GM12878 (cell line): Measurements from ENCODE around the gene PKN2. TPM values are rescaled to one million over a fixed set of nuclear protein-coding genes. Genes with fewer than 3 reads are reported as not detected.

Experiments
- ATAC-seq: fragments of 200-7000 bp; cut with Tn5 transposase; 3 replicates; pipeline ENCODE4 v1.9.1; 2020; ENCODE audit warnings: mild to moderate bottlenecking, moderate library complexity
- BruUV-seq: library from RNA; stranded (reverse); fragments of 400-500 nt; replicated peaks from 2 replicates; lab custom pipeline; 2021; lab: Mats Ljungman, UMichigan
- CTCF ChIA-PET: fragments of 300-600 bp; sonication (Branson Sonifier 250); formaldehyde crosslinking; extraction: SDS; loops from one replicate; lab custom pipeline; 2021; ENCODE audit warnings: inconsistent platforms; lab: Yijun Ruan, JAX
- POLR2A ChIA-PET: fragments of 350-600 bp; formaldehyde crosslinking; extraction: SDS; loops from one replicate; lab custom pipeline; 2021; ENCODE audit warnings: inconsistent platforms; lab: Charles Lee
- RAD21 ChIA-PET: fragments of 300-600 bp; sonication (Branson Sonifier 250); formaldehyde crosslinking; loops from one replicate; lab custom pipeline; 2023; ENCODE audit warnings: antibody characterized with exemption; ENCODE audit not compliant: unreplicated experiment; lab: Charles Lee
- SMC1A ChIA-PET: fragments of 300-600 bp; sonication (Branson Sonifier 250); formaldehyde crosslinking; loops from one replicate; lab custom pipeline; 2023; ENCODE audit not compliant: unreplicated experiment, uncharacterized antibody; lab: Charles Lee
- DNase-seq: peaks from one replicate; pipeline ENCODE4 v3.0.0-alpha.2; 2011; ENCODE audit warnings: low read depth, low spot score
- FAIRE-seq: peaks from 3 replicates; lab custom pipeline; 2011; peaks lifted over from hg19 to GRCh38; lab: Jason Lieb, UNC
- H2AFZ ChIP-seq: 2 replicates; pipeline ENCODE4 v1.6.0; 2011; ENCODE audit warnings: low read depth, low read length, control low read depth; ENCODE audit not compliant: control insufficient read depth
- H3K27ac ChIP-seq: 2 replicates; pipeline ENCODE4 v1.5.1; 2011; ENCODE audit warnings: control low read depth; ENCODE audit not compliant: control insufficient read depth, insufficient read depth
- H3K27me3 ChIP-seq, 2 experiments: replicated peaks in 1 of 2; 2 replicates each; pipeline versions ENCODE4 v1.6.0 to v1.6.1; 2011; ENCODE audit warnings: low read length in 1 of 2; ENCODE audit not compliant: control insufficient read depth in 2 of 2, insufficient read depth in 2 of 2
- H3K36me3 ChIP-seq, 2 experiments: 2 replicates each; pipeline ENCODE4 v1.5.1; 2011; ENCODE audit warnings: low read length in 1 of 2; ENCODE audit not compliant: control insufficient read depth in 2 of 2, insufficient read depth in 2 of 2
- H3K4me1 ChIP-seq: 2 replicates; pipeline ENCODE4 v1.6.1; 2011; ENCODE audit warnings: mild to moderate bottlenecking, low read length, moderate library complexity, mixed read lengths; ENCODE audit not compliant: control insufficient read depth, insufficient read depth
- H3K4me2 ChIP-seq: 2 replicates; pipeline ENCODE4 v1.6.0; 2011; ENCODE audit warnings: control low read depth; ENCODE audit not compliant: control insufficient read depth, insufficient read depth
- H3K4me3 ChIP-seq: fragments of 200-600 bp; sonication (generic); 2 replicates; pipeline ENCODE4 v1.5.1; 2016
- H3K79me2 ChIP-seq: 2 replicates; pipeline ENCODE4 v1.6.0; 2011; ENCODE audit warnings: low read length; ENCODE audit not compliant: control insufficient read depth, insufficient read depth
- H3K9ac ChIP-seq: 2 replicates; pipeline ENCODE4 v1.8.0; 2011; ENCODE audit warnings: low read length, control low read depth, mixed read lengths; ENCODE audit not compliant: control insufficient read depth, insufficient read depth
- H3K9me3 ChIP-seq: replicated peaks from 3 replicates; pipeline ENCODE4 v1.5.1; 2011; ENCODE audit warnings: mild to moderate bottlenecking, low read length; ENCODE audit not compliant: control insufficient read depth, insufficient read depth
- H4K20me1 ChIP-seq: 2 replicates; pipeline ENCODE4 v1.6.0; 2011; ENCODE audit not compliant: control insufficient read depth, insufficient read depth
- CHD2 ChIP-seq: IDR thresholded peaks from 2 replicates; pipeline ENCODE4 v1.6.1; 2011; ENCODE audit warnings: low read depth, low read length, improper control_type of control experiment, borderline replicate concordance
- CREM ChIP-seq: IDR thresholded peaks from 2 replicates; pipeline ENCODE4 v1.6.1; 2014; ENCODE audit warnings: antibody characterized with exemption, low read depth
- EP300 ChIP-seq, 2 experiments: fragments of 150-350 bp in 1 of 2; IDR thresholded peaks; 2 replicates each; pipeline ENCODE4 v1.6.1; 2011 to 2012; ENCODE audit warnings: low read depth in 2 of 2, low read length in 2 of 2, borderline replicate concordance in 1 of 2, improper control_type of control experiment in 1 of 2, inconsistent platforms in 1 of 2; ENCODE audit not compliant: control insufficient read depth in 1 of 2
- ESRRA ChIP-seq: IDR thresholded peaks from 2 replicates; pipeline ENCODE4 v1.6.1; 2012; ENCODE audit warnings: mild to moderate bottlenecking, low read length, improper control_type of control experiment
- FOXM1 ChIP-seq: IDR thresholded peaks from 2 replicates; pipeline ENCODE4 v1.6.1; 2012; ENCODE audit warnings: low read depth, mild to moderate bottlenecking, inconsistent platforms, low read length, moderate library complexity
- GATAD2B ChIP-seq: fragments of 450-650 bp; conservative IDR thresholded peaks from 2 replicates; pipeline ENCODE4 v1.6.1; 2017; ENCODE audit warnings: low read depth, mild to moderate bottlenecking, moderate library complexity
- JUNB ChIP-seq: IDR thresholded peaks from 2 replicates; pipeline ENCODE4 v1.6.1; 2016; ENCODE audit warnings: antibody characterized with exemption, mild to moderate bottlenecking
- KDM1A ChIP-seq: fragments of 200-600 bp; sonication (generic); IDR thresholded peaks from 2 replicates; pipeline ENCODE4 v1.6.1; 2016; ENCODE audit warnings: borderline replicate concordance
- NFXL1 ChIP-seq: fragments of 450-650 bp; IDR thresholded peaks from 2 replicates; pipeline ENCODE4 v1.6.1; 2017; ENCODE audit warnings: antibody characterized with exemption, mild to moderate bottlenecking, borderline replicate concordance
- NFYB ChIP-seq: IDR thresholded peaks from 2 replicates; pipeline ENCODE4 v1.6.1; 2011; ENCODE audit warnings: low read depth, mild to moderate bottlenecking, low read length, improper control_type of control experiment, moderate library complexity; ENCODE audit not compliant: insufficient read depth
- NR2C2 ChIP-seq: IDR thresholded peaks from 2 replicates; pipeline ENCODE4 v1.6.1; 2011; ENCODE audit warnings: borderline replicate concordance, low read depth; ENCODE audit not compliant: control insufficient read depth, insufficient read length
- NR2F1 ChIP-seq: fragments of 450-650 bp; conservative IDR thresholded peaks from 2 replicates; pipeline ENCODE4 v1.6.1; 2017; ENCODE audit warnings: mild to moderate bottlenecking
- PAX5 ChIP-seq: IDR thresholded peaks from 2 replicates; pipeline ENCODE4 v1.6.1; 2011; ENCODE audit warnings: low read depth, low read length, borderline replicate concordance
- PRDM15 ChIP-seq: fragments of 450-650 bp; formaldehyde crosslinking; IDR thresholded peaks from 2 replicates; pipeline ENCODE4 v1.4.0; 2020; ENCODE audit warnings: mild to moderate bottlenecking, moderate library complexity
- RB1 ChIP-seq: fragments of 450-650 bp; formaldehyde crosslinking; IDR thresholded peaks from 2 replicates; pipeline ENCODE4 v1.6.1; 2017; ENCODE audit warnings: mild to moderate bottlenecking, borderline replicate concordance
- RELA ChIP-seq: fragments of 450-650 bp; IDR thresholded peaks from 2 replicates; pipeline ENCODE4 v1.8.0; 2014; ENCODE audit warnings: borderline replicate concordance; ENCODE audit not compliant: partially characterized antibody
- SMAD5 ChIP-seq: IDR thresholded peaks from 2 replicates; pipeline ENCODE4 v1.6.1; 2016; ENCODE audit warnings: antibody characterized with exemption, low read depth
- SUZ12 ChIP-seq: fragments of 200-600 bp; sonication (generic); IDR thresholded peaks from one replicate; pipeline ENCODE4 v1.6.1; 2018; ENCODE audit warnings: antibody characterized with exemption, mild to moderate bottlenecking; ENCODE audit not compliant: unreplicated experiment
- WRNIP1 ChIP-seq: IDR thresholded peaks from 2 replicates; pipeline ENCODE4 v1.6.1; 2011; ENCODE audit warnings: low read depth, low read length, improper control_type of control experiment, borderline replicate concordance
- WGBS: methylation state at CpG from one replicate; pipeline ENCODE4 v1.1.6; 2016; ENCODE audit warnings: low lambda C conversion rate; ENCODE audit not compliant: insufficient replicate concordance, insufficient coverage; ENCODE audit errors: missing lambda C conversion rate; 5-methylcytosine and 5-hydroxymethylcytosine counted together
- in situ Hi-C: fragments of 300-500 bp; cut with MboI; formaldehyde crosslinking; loops from 9 replicates; pipeline ENCODE4 v1.14.3; 2018; ENCODE audit warnings: mixed read lengths
- intact Hi-C: fragments of 100-400 bp; cut with micrococcal nuclease; formaldehyde crosslinking; loops from one replicate; pipeline ENCODE4 v1.14.2; 2022; ENCODE audit not compliant: unreplicated experiment
- polyA plus RNA-seq, 11 experiments: library from polyadenylated mRNA; depleted of rRNA in 4 of 11; unstranded in 6 of 11; stranded (reverse) in 5 of 11; fragments of >200 nt; fragmentation: Nextera tagmentation in 4 of 11; fragmentation: Illumina TruSeq in 1 of 11; extraction: Ambion mirVana in 4 of 11; extraction: Trizol in 1 of 11; gene quantifications; 1 replicate in 1 of 11; 2 replicates in 10 of 11; pipeline versions ENCODE4 v1.2.1 to v1.2.3, GENCODE V29; 2011 to 2016; ENCODE audit warnings: inconsistent platforms in 2 of 11, missing spikeins in 2 of 11, low read depth in 1 of 11
- total RNA-seq, 4 experiments: library from RNA; depleted of rRNA in 3 of 4; stranded (reverse); fragments of >200 nt in 3 of 4; fragmentation: Illumina TruSeq in 1 of 4; extraction: Trizol in 1 of 4; gene quantifications; 2 replicates each; pipeline versions ENCODE4 v1.2.1 to v1.2.3, GENCODE V29; 2013 to 2021
- TF ChIP-seq, protein P1 (sequence below): IDR thresholded peaks from 2 replicates; pipeline ENCODE4 v1.6.1; 2011; ENCODE audit warnings: borderline replicate concordance, low read depth, mild to moderate bottlenecking, moderate library complexity, low read length; ENCODE audit not compliant: insufficient read depth, poor library complexity, severe bottlenecking

PKN2 gene
- total and polyA plus RNA-seq, 10 of the 15 experiments (the other 5 are each of a cell fraction or from before 2014, with no cell fraction given): 2.6 to 18.3 (median 12.9) TPM

DNA sequence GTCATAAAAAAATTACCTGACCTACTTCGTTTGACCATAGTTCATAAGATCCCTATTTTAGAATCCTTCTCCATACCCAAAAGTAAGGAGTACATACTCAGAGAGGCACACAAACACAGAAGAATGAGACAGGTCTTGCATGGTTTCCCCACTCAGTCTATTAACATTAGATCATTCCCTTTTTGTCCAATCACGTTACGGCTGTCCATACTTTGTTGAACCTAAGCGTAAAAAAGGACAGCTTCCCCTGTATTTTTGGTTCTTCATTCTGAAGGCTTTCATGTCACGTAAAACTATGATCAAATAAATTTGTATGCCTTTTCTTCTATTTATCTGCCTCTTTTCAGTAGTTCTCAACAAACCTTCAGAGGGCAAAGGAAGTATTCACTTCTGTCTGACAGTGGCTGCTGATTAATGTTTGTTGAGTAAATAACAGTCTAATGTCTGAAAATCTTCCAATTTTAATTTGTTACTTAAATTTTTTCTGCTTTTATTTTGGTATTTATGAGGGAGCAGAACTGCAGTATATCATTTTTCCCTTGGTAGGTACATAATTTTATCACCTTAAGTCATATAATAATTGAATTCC, 16.4 kb downstream of the PKN2 start:
- ChIA-PET SMC1A (interaction anchor here (1.0 to 6.0 kb wide), 6 partner anchors 14 to 188 kb away, joined by 3 to 72 read pairs (median 4); partner anchors contain the start of gene PKN2), CTCF (interaction anchor here (0.7 to 2.4 kb wide), 6 partner anchors 11 to 178 kb away, joined by 3 to 19 read pairs (median 5); no protein-coding TSS in a partner anchor), POLR2A (interaction anchor here (1.6 to 2.2 kb wide), 2 partner anchors 13 to 16 kb away, joined by 5 to 17 read pairs; partner anchors contain the start of gene PKN2), RAD21 (interaction anchor here (0.8 to 1.5 kb wide), 4 partner anchors 15 to 177 kb away, joined by 3 to 27 read pairs (median 4); partner anchors contain the start of gene PKN2)
- 79% methylated on average over 5 of the region's 5 CpGs for WGBS
- no peak for FAIRE-seq
- H3K9me3 ChIP-seq: peaks cover 2% of the 10 kb centered on the region; the same call in 1 of the 3 replicates
- no peaks in the 10 kb centered on the region for H3K36me3 ChIP-seq
- peaks cover 17% of the 10 kb centered on the region for H3K4me1 ChIP-seq
- in situ Hi-C loops: no loop called here
- H2AFZ ChIP-seq: no peak overlapping the region
- no peak overlapping the region for H3K4me3 ChIP-seq
- H3K4me2 ChIP-seq: peak overlapping the region; percentile 76
- no peak for DNase-seq
- TF ChIP-seq NR2F1 (no peak), ESRRA (no peak), FOXM1 (no peak), PAX5 (no peak), GATAD2B (no peak), EP300 (IDR thresholded peaks at IDR 0.05; ENCODE audit: borderline replicate concordance in 1 of 2, control insufficient read depth in 1 of 2, low read depth in 2 of 2, low read length in 2 of 2) (no peak), JUNB (no peak), PRDM15 (CRISPR knock-in tag) (no peak), NR2C2 (no peak), RB1 (no peak), SMAD5 (no peak), RELA (no peak), CHD2 (no peak), CREM (no peak), NFXL1 (no peak), KDM1A (no peak), WRNIP1 (no peak), NFYB (no peak), SUZ12 (no peak)
- TF ChIP-seq, protein P1, sequence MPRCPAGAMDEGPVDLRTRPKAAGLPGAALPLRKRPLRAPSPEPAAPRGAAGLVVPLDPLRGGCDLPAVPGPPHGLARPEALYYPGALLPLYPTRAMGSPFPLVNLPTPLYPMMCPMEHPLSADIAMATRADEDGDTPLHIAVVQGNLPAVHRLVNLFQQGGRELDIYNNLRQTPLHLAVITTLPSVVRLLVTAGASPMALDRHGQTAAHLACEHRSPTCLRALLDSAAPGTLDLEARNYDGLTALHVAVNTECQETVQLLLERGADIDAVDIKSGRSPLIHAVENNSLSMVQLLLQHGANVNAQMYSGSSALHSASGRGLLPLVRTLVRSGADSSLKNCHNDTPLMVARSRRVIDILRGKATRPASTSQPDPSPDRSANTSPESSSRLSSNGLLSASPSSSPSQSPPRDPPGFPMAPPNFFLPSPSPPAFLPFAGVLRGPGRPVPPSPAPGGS: no peak
- peak overlapping the region; percentile 59 for H3K27ac ChIP-seq
- intact Hi-C loops: no loop called here
- no TSS peak for BruUV-seq
- H3K9ac ChIP-seq: no peak overlapping the region
- ATAC-seq: peak; percentile 13; the same call in 1 of the 3 replicates
- no peaks in the 10 kb centered on the region for H4K20me1 ChIP-seq
- peaks cover 55% of the 10 kb centered on the region for H3K79me2 ChIP-seq
- H3K27me3 ChIP-seq: no peaks in the 10 kb centered on the region
